SK-N-MC (cell line): ENCODE data around the gene SESTD1.

Experiments used
- EZH2 ChIP-seq: fragments of 200-600 bp; sonication (generic); IDR thresholded peaks from one replicate; pipeline ENCODE4 v1.6.1; 2017; ENCODE audit warnings: antibody characterized with exemption
- FOXP2 ChIP-seq: optimal IDR thresholded peaks from 2 replicates; pipeline ENCODE3; 2011; ENCODE audit warnings: mild to moderate bottlenecking, moderate library complexity; ENCODE audit not compliant: insufficient read depth; ENCODE audit errors: extremely low read length, control extremely low read depth
- POLR2AphosphoS5 ChIP-seq: IDR thresholded peaks from 2 replicates; pipeline ENCODE4 v1.6.1; 2012; ENCODE audit warnings: mild to moderate bottlenecking, low read depth, low read length, borderline replicate concordance

DNA sequence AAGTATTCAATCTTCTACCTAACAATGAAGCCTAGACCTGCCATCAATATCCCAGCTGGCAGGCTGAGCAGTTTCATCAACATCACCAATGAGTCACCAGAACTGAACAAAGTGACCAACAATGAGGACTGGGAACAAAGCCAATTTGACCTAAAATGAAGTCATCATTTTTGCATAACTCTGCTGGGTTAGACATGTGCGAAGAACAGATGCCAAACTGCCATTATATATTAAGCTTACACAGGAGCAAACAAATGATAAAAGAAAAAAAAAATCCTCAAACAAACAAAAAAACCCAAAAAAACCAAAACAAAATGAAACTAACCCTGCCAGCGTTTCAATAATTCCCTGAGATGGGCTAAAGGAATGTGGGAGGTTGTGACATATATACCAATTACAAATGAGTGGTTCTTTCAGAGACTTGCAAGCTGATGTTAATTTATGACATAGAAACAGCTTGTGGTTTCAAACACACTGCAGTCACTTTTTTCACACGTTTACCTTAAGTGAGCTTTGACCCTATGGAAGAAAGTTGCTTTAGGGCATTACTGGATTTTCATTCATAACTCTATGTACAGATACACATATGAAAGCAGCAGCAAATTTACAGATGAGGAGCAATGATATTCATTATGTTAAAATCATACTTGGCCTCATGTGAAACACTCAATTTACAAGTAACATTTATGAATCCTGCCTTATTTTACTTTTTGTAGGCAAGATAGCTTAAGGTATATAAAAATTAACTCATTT, 157.8 kb downstream of the SESTD1 start:
- TF ChIP-seq POLR2AphosphoS5 = no peak
- no peak for TF ChIP-seq EZH2
- no peak for TF ChIP-seq FOXP2
